HCT116 (cell line): ENCODE results near the gene MYO1E. TPM values are rescaled to one million over a fixed set of nuclear protein-coding genes. Genes with fewer than 3 reads are reported as not detected.
A peak's percentile ranks its signal among the peaks of the same experiment; 100 is the strongest.

Experiments used
- ATAC-seq: fragments of 200-7000 bp; cut with Tn5 transposase; 2 replicates; pipeline ENCODE4 v1.9.1; 2020; ENCODE audit warnings: mild to moderate bottlenecking, moderate library complexity
- BruUV-seq: library from RNA; stranded (reverse); fragments of 400-500 nt; replicated peaks from 2 replicates; lab custom pipeline; 2021; lab: Mats Ljungman, UMichigan
- CTCF ChIA-PET: fragments of 300-600 bp; sonication (Branson Sonifier 250); formaldehyde crosslinking; loops from one replicate; lab custom pipeline; 2021; ENCODE audit warnings: antibody characterized with exemption; lab: Charles Lee
- POLR2A ChIA-PET: fragments of 300-600, 350-600 bp; sonication (Branson Sonifier 250); formaldehyde crosslinking; loops from one replicate; lab custom pipeline; 2021; ENCODE audit warnings: antibody characterized with exemption; lab: Charles Lee
- RAD21 ChIA-PET, 2 experiments: fragments of 300-600 bp; sonication (Branson Sonifier 250); formaldehyde crosslinking; loops; one replicate each; lab custom pipeline; 2023; ENCODE audit warnings: low total read pairs in 2 of 2; ENCODE audit not compliant: uncharacterized antibody in 2 of 2, unreplicated experiment in 2 of 2, low non-redundant PET in 1 of 2; lab: Charles Lee
- DNase-seq: peaks from one replicate; pipeline ENCODE4 v3.0.0-alpha.2; 2010; ENCODE audit warnings: low read depth, low spot score
- H2AFZ ChIP-seq: fragments of 200-600 bp; shearing (Covaris generic), sonication (generic); 2 replicates; pipeline ENCODE4 v1.6.1; 2017; ENCODE audit warnings: low read depth, mixed run types, mixed read lengths, antibody characterized with exemption, low read length; ENCODE audit not compliant: poor library complexity, severe bottlenecking
- H3K27ac ChIP-seq: 2 replicates; pipeline ENCODE4 v1.5.1; 2012; ENCODE audit warnings: low read depth, low read length
- H3K27me3 ChIP-seq: fragments of 200-600 bp; sonication (generic); 2 replicates; pipeline ENCODE4 v1.6.1; 2016; ENCODE audit warnings: mixed run types, low read length, mixed read lengths; ENCODE audit not compliant: insufficient read depth
- H3K36me3 ChIP-seq, 2 experiments: fragments of 200-500 bp in 1 of 2; fragments of 200-600 bp in 1 of 2; sonication (Bioruptor generic) in 1 of 2; sonication (generic) in 1 of 2; 2 replicates each; pipeline versions ENCODE4 v1.5.1 to v1.6.1; 2014 to 2016; ENCODE audit warnings: low read length in 2 of 2, inconsistent platforms in 1 of 2, mixed read lengths in 1 of 2, mixed run types in 1 of 2; ENCODE audit not compliant: insufficient read depth in 2 of 2, control insufficient read depth in 1 of 2
- H3K4me1 ChIP-seq, 2 experiments: fragments of 200-600 bp in 1 of 2; sonication (generic) in 1 of 2; 2 replicates each; pipeline versions ENCODE4 v1.5.1 to v1.6.1; 2012 to 2017; ENCODE audit warnings: low read length in 2 of 2, inconsistent platforms in 1 of 2, mild to moderate bottlenecking in 1 of 2, mixed read lengths in 1 of 2, mixed run types in 1 of 2, moderate library complexity in 1 of 2; ENCODE audit not compliant: insufficient read depth in 2 of 2, control insufficient read depth in 1 of 2
- H3K4me2 ChIP-seq: fragments of 200-600 bp; sonication (generic); 2 replicates; pipeline ENCODE4 v1.6.1; 2017; ENCODE audit warnings: mixed run types, low read length, mixed read lengths
- H3K4me3 ChIP-seq, 2 experiments: fragments of 200-600 bp in 1 of 2; sonication (generic) in 1 of 2; replicated peaks in 1 of 2; 2 replicates each; pipeline ENCODE4 v1.5.1; 2011 to 2016; ENCODE audit warnings: low read length in 2 of 2, control low read depth in 1 of 2, low read depth in 1 of 2, mild to moderate bottlenecking in 1 of 2, mixed read lengths in 1 of 2, mixed run types in 1 of 2
- H3K79me2 ChIP-seq: fragments of 200-600 bp; sonication (generic); 2 replicates; pipeline ENCODE4 v1.6.1; 2017; ENCODE audit warnings: mild to moderate bottlenecking, mixed run types, low read length, moderate library complexity, mixed read lengths; ENCODE audit not compliant: insufficient read depth
- H3K9ac ChIP-seq: fragments of 200-600 bp; sonication (generic); 2 replicates; pipeline ENCODE4 v1.6.1; 2016; ENCODE audit warnings: low read length, mixed read lengths
- H3K9me2 ChIP-seq: fragments of 200-600 bp; sonication (generic), shearing (Covaris generic); 2 replicates; pipeline ENCODE4 v1.6.1; 2017; ENCODE audit warnings: mixed run types, mild to moderate bottlenecking, moderate library complexity; ENCODE audit not compliant: insufficient read depth
- H3K9me3 ChIP-seq, 2 experiments: fragments of 200-500 bp in 1 of 2; fragments of 200-600 bp in 1 of 2; sonication (Bioruptor generic) in 1 of 2; sonication (generic) in 1 of 2; 2 replicates each; pipeline ENCODE4 v1.6.1; 2014 to 2017; ENCODE audit warnings: low read length in 2 of 2, mixed read lengths in 2 of 2, inconsistent platforms in 1 of 2, low read depth in 1 of 2, mild to moderate bottlenecking in 1 of 2, mixed run types in 1 of 2, moderate library complexity in 1 of 2; ENCODE audit not compliant: control insufficient read depth in 1 of 2, insufficient read depth in 1 of 2
- H4K20me1 ChIP-seq: fragments of 200-600 bp; sonication (generic), shearing (Covaris generic); 2 replicates; pipeline ENCODE4 v1.6.1; 2017; ENCODE audit warnings: mixed run types, mild to moderate bottlenecking, moderate library complexity; ENCODE audit not compliant: insufficient read depth
- CEBPB ChIP-seq: IDR thresholded peaks from 2 replicates; pipeline ENCODE4 v1.6.1; 2012; ENCODE audit warnings: low read depth
- ELF1 ChIP-seq: IDR thresholded peaks from 2 replicates; pipeline ENCODE4 v1.6.1; 2012; ENCODE audit warnings: low read depth, borderline replicate concordance
- EZH2phosphoT487 ChIP-seq: fragments of 200-600 bp; IDR thresholded peaks from 2 replicates; pipeline ENCODE4 v1.6.1; 2018; ENCODE audit warnings: antibody characterized with exemption, borderline replicate concordance
- JUND ChIP-seq: IDR thresholded peaks from 2 replicates; pipeline ENCODE4 v1.6.1; 2012
- SIN3A ChIP-seq: IDR thresholded peaks from 2 replicates; pipeline ENCODE4 v1.6.1; 2012; ENCODE audit warnings: low read depth
- SP1 ChIP-seq: IDR thresholded peaks from 2 replicates; pipeline ENCODE4 v1.6.1; 2012; ENCODE audit warnings: low read depth
- TCF7L2 ChIP-seq: IDR thresholded peaks from 2 replicates; pipeline ENCODE4 v1.7.0; 2011; ENCODE audit warnings: borderline replicate concordance, inconsistent platforms; ENCODE audit not compliant: insufficient read depth, insufficient read length; ENCODE audit errors: extremely low read depth
- YY1 ChIP-seq: IDR thresholded peaks from 2 replicates; pipeline ENCODE4 v1.6.1; 2011; ENCODE audit warnings: low read length, low read depth, moderate library complexity, mild to moderate bottlenecking; ENCODE audit not compliant: insufficient replicate concordance; ENCODE audit errors: extremely low read depth
- ZFX ChIP-seq: fragments of 450-650 bp; IDR thresholded peaks from 2 replicates; pipeline ENCODE4 v1.6.1; 2017
- intact Hi-C: fragments of 100-400 bp; cut with micrococcal nuclease; formaldehyde crosslinking; loops from 2 replicates; pipeline ENCODE4 v1.10.0; 2022
- total RNA-seq: library from RNA; stranded (reverse); gene quantifications from one replicate; pipeline ENCODE4 v1.2.1, GENCODE V29; 2021; ENCODE audit not compliant: unreplicated experiment
- TF ChIP-seq, protein P1 (sequence below): IDR thresholded peaks from 2 replicates; pipeline ENCODE4 v1.6.1; 2012; ENCODE audit warnings: low read depth
- TF ChIP-seq, protein P2 (sequence below): IDR thresholded peaks from 2 replicates; pipeline ENCODE4 v1.6.1; 2011; ENCODE audit warnings: mild to moderate bottlenecking, low read length, moderate library complexity; ENCODE audit not compliant: insufficient replicate concordance; ENCODE audit errors: extremely low read depth

MYO1E gene
- total RNA-seq, 1 experiment from 2014 or later: 182 TPM

GRCh38 chr15:59289574-59289973, 83.1 kb downstream of the MYO1E start (continued):
- TF ChIP-seq EZH2phosphoT487: no peak
- TF ChIP-seq YY1: no peak
- TF ChIP-seq, protein P1, sequence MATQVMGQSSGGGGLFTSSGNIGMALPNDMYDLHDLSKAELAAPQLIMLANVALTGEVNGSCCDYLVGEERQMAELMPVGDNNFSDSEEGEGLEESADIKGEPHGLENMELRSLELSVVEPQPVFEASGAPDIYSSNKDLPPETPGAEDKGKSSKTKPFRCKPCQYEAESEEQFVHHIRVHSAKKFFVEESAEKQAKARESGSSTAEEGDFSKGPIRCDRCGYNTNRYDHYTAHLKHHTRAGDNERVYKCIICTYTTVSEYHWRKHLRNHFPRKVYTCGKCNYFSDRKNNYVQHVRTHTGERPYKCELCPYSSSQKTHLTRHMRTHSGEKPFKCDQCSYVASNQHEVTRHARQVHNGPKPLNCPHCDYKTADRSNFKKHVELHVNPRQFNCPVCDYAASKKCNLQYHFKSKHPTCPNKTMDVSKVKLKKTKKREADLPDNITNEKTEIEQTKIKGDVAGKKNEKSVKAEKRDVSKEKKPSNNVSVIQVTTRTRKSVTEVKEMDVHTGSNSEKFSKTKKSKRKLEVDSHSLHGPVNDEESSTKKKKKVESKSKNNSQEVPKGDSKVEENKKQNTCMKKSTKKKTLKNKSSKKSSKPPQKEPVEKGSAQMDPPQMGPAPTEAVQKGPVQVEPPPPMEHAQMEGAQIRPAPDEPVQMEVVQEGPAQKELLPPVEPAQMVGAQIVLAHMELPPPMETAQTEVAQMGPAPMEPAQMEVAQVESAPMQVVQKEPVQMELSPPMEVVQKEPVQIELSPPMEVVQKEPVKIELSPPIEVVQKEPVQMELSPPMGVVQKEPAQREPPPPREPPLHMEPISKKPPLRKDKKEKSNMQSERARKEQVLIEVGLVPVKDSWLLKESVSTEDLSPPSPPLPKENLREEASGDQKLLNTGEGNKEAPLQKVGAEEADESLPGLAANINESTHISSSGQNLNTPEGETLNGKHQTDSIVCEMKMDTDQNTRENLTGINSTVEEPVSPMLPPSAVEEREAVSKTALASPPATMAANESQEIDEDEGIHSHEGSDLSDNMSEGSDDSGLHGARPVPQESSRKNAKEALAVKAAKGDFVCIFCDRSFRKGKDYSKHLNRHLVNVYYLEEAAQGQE: no peak

GRCh38 chr15:59283717-59284391, 88.8 kb downstream of the MYO1E start:
- H3K9me3 ChIP-seq: no peaks in the 10 kb centered on the region
- H3K9ac ChIP-seq: peak overlapping the region; percentile 57
- H3K4me1 ChIP-seq: peaks cover 48 to 83% of the 10 kb centered on the region in 2 experiments
- no peaks in the 10 kb centered on the region for H4K20me1 ChIP-seq
- peak overlapping the region in 1 of 2 experiments; percentile 40; a peak in 2 of 4 replicates for H3K4me3 ChIP-seq
- H3K36me3 ChIP-seq: no peaks in the 10 kb centered on the region
- H3K4me2 ChIP-seq: peak overlapping the region; percentile 81
- H3K79me2 ChIP-seq: peaks cover 66% of the 10 kb centered on the region
- CTCF ChIA-PET: interaction anchor here (1.1 kb wide), 1 partner anchor 37 kb away, joined by 3 read pairs; no protein-coding TSS in a partner anchor
- RAD21 ChIA-PET: interaction anchor here in 1 of 2 experiments (0.9 kb wide), 2 partner anchors 14 to 20 kb away, joined by 3 read pairs; no protein-coding TSS in a partner anchor
- H3K27me3 ChIP-seq: no peaks in the 10 kb centered on the region
- H2AFZ ChIP-seq: no peak overlapping the region
- ATAC-seq: peak; percentile 85
- peak overlapping the region; percentile 68 for H3K27ac ChIP-seq
- BruUV-seq: no TSS peak
- POLR2A ChIA-PET: interaction anchor here (1.0 to 2.5 kb wide), 3 partner anchors 10 to 36 kb away, joined by 3 to 11 read pairs (median 5); no protein-coding TSS in a partner anchor
- no peaks in the 10 kb centered on the region for H3K9me2 ChIP-seq
- peak; percentile 84 for DNase-seq
- intact Hi-C loops: no loop called here
- peak; percentile 85 for TF ChIP-seq CEBPB
- TF ChIP-seq, protein P2, sequence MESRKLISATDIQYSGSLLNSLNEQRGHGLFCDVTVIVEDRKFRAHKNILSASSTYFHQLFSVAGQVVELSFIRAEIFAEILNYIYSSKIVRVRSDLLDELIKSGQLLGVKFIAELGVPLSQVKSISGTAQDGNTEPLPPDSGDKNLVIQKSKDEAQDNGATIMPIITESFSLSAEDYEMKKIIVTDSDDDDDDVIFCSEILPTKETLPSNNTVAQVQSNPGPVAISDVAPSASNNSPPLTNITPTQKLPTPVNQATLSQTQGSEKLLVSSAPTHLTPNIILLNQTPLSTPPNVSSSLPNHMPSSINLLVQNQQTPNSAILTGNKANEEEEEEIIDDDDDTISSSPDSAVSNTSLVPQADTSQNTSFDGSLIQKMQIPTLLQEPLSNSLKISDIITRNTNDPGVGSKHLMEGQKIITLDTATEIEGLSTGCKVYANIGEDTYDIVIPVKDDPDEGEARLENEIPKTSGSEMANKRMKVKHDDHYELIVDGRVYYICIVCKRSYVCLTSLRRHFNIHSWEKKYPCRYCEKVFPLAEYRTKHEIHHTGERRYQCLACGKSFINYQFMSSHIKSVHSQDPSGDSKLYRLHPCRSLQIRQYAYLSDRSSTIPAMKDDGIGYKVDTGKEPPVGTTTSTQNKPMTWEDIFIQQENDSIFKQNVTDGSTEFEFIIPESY: no peak
- TF ChIP-seq ZFX: no peak
- no peak for TF ChIP-seq EZH2phosphoT487
- TF ChIP-seq SIN3A: peak; percentile 36; the same call in 1 of the 2 replicates
- TF ChIP-seq JUND: peak; percentile 82
- TF ChIP-seq YY1: peak; percentile 65
- TF ChIP-seq ELF1: no peak
- TF ChIP-seq, protein P1: no peak
- TF ChIP-seq SP1: peak; percentile 92
- TF ChIP-seq TCF7L2: no peak
